Astrocyte of the cerebellum (primary cell): ENCODE measurements around the gene INTS15.

Experiments used
- DNase-seq: peaks from one replicate; pipeline ENCODE4 v3.0.0-alpha.2; 2011; ENCODE audit warnings: low read depth
- H3K4me3 ChIP-seq: 2 replicates; pipeline ENCODE4 v1.5.1; 2011; ENCODE audit warnings: mild to moderate bottlenecking, low read depth, low read length, moderate library complexity
- in situ Hi-C: cut with HindIII; loops from 2 replicates; pipeline ENCODE4 v1.10.0; 2017; ENCODE audit warnings: low sequenced_read_pairs
- TF ChIP-seq, protein P1 (sequence below): IDR thresholded peaks from 2 replicates; pipeline ENCODE4 v1.5.1; 2012; ENCODE audit warnings: low read length, low read depth, moderate library complexity, mild to moderate bottlenecking; ENCODE audit errors: missing control alignments

Gene INTS15

DNA sequence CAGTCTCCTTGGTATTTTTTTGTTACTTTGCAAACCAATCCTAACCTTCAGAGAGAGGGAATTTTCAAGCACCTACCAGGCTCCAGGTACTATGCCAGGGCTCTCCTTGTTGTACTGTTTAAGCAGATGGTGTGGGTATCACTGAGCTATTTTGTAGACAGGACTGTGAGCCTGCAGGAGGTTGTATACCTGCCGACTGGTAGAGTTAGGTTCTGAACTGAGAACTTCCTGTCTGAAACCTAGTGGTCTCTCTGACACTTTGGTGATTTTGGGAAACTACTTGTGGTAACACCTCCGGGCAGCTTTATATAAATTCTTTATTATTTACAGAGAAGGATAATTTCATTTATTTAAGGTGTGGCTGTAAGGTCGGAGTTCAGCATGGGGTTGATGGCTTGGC is 30.1 kb downstream of the INTS15 start:
- no peak for DNase-seq
- TF ChIP-seq, protein P1, sequence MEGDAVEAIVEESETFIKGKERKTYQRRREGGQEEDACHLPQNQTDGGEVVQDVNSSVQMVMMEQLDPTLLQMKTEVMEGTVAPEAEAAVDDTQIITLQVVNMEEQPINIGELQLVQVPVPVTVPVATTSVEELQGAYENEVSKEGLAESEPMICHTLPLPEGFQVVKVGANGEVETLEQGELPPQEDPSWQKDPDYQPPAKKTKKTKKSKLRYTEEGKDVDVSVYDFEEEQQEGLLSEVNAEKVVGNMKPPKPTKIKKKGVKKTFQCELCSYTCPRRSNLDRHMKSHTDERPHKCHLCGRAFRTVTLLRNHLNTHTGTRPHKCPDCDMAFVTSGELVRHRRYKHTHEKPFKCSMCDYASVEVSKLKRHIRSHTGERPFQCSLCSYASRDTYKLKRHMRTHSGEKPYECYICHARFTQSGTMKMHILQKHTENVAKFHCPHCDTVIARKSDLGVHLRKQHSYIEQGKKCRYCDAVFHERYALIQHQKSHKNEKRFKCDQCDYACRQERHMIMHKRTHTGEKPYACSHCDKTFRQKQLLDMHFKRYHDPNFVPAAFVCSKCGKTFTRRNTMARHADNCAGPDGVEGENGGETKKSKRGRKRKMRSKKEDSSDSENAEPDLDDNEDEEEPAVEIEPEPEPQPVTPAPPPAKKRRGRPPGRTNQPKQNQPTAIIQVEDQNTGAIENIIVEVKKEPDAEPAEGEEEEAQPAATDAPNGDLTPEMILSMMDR, result no peak
- in situ Hi-C loops, result no loop called here
- H3K4me3 ChIP-seq, result no peak overlapping the region

DNA sequence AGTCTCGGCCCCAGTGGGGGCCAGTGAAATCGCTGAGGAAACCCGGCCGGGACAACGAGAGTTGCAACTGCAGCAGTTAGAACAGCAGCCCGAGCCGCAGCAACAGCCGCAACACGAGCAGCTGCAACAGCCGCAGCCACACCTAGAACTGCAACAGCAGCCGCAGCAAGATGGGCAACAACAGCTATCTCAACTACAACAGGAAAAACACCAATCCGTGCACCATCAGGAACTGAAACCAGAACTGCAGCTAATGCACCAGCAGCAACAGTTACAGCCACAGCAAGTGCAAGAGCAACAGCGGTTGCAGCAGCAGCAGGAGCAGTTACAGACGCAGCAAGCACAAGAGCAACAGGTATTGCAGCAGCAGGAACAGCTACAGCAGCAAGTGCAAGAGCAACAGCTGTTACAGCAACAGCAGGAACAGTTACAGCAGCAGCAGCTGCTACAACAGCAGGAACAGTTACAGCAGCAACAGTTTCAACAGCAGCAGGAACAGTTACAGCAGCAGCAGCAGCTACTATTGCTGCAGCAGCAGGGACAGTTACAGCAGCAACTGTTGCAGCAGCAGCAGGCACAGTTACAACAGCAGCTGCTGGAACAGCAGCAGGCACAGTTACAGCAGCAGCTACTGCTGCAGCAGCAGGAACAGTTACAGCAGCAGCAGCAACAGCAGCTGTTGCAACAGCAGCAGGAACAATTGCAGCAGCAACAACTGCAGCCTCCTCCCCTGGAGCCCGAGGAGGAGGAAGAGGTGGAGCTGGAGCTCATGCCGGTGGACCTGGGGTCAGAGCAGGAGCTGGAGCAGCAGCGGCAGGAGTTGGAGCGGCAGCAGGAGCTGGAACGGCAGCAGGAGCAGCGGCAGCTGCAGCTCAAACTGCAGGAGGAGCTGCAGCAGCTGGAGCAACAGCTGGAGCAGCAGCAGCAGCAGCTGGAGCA is 31.6 kb downstream of the INTS15 start:
- in situ Hi-C loops, result no loop called here
- no peak for DNase-seq
- TF ChIP-seq, protein P1, result no peak
- no peak overlapping the region for H3K4me3 ChIP-seq

- in situ Hi-C loops, result no loop called here
- no peak for DNase-seq
- TF ChIP-seq, protein P1, result no peak
- H3K4me3 ChIP-seq, result no peak overlapping the region
These were observed 32.4 kb downstream of the INTS15 start for GRCh38 chr7:6622134-6622710.

DNA sequence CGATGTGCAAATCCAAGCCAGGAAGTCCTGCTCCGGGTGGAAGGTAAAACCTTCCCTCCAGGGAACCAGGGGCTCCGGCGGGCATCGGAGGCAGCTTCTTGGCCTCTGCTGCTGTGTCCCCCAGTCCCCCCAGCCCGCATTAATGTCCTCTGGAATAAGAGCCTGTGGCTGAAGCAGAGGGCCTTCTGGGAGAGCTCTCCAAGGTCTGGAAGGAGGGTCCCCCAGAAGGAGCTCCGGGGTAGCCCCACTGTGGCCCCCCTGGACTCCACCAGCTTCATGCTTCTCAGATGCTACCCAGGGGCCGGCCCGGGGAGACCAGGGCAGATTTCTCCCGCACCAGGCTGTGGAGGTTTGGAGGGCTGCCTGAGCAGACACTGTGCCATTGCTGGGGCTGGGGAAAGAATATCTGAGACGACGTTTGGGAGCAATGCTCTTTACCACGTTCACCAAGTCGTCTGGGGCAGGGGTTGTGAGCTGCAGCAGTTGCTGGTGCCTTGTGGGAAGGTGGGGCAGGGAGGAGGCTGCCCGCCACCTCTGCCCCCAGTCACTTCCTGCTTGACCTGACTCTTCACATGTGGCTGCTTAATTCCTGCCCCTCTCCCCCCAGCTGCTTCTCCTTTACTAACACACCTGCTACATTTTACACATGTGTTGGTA is 33.9 kb downstream of the INTS15 start:
- DNase-seq, result no peak
- H3K4me3 ChIP-seq, result no peak overlapping the region
- TF ChIP-seq, protein P1, result no peak
- in situ Hi-C loops, result no loop called here

DNA sequence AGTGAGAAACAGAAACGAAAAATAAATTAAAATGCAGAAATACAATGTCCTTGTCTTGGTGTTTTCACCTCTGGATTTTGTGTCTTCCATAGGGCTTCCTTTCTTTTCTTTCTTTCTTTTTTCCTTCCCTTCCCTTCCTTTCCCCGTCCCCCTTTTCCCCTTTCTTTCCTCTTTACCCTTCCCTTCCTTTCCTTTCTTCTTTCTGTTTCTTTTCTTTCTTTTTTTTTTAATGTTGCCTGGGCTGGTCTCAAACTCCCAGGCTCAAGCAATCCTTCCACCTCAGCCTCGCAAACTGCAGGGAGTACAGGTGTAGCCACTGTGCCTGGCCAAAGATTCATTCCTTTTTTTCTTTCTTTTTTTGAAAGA is 34.4 kb downstream of the INTS15 start:
- H3K4me3 ChIP-seq, result no peak overlapping the region
- TF ChIP-seq, protein P1, result no peak
- in situ Hi-C loops, result no loop called here

GRCh38 chr7:6628045-6628444 is 38.2 kb downstream of the INTS15 start:
- in situ Hi-C loops, result no loop called here
- TF ChIP-seq, protein P1, result no peak
- DNase-seq, result no peak
- H3K4me3 ChIP-seq, result no peak overlapping the region

More for the DNA sequence above, 34.4 kb downstream of the INTS15 start:
- no peak for DNase-seq
